ENCODE measurements around the gene MAP3K10. TPM values are rescaled to one million over a fixed set of nuclear protein-coding genes. Genes with fewer than 3 reads are reported as not detected.

Gene MAP3K10
- total and polyA plus RNA-seq, 9 of the 15 experiments (the other 6 are each of a cell fraction or from before 2014, with no cell fraction given) = 0.01 to 8.0 (median 2.7) TPM; not detected in 1

- TF ChIP-seq ZKSCAN1 (IDR thresholded peaks at IDR 0.05; ENCODE audit: low read depth, low read length) = no peak
- no peak for TF ChIP-seq ZNF518B (CRISPR knock-in tag; IDR thresholded peaks at IDR 0.05)
- peak; percentile 51; the same call in 1 of the 2 replicates for TF ChIP-seq ZBTB40 (IDR thresholded peaks at IDR 0.05)
- TF ChIP-seq ZBTB40 (CRISPR knock-in tag; IDR thresholded peaks at IDR 0.05) = no peak
- no peak for TF ChIP-seq ZBTB7A (IDR thresholded peaks at IDR 0.05; ENCODE audit: borderline replicate concordance, control insufficient read depth, low read depth, low read length)
- peak; percentile 30; the same call in 1 of the 2 replicates for TF ChIP-seq RB1 (IDR thresholded peaks at IDR 0.05; ENCODE audit: low read depth)
- no peak for TF ChIP-seq ZFP30 (CRISPR knock-in tag; IDR thresholded peaks at IDR 0.05; ENCODE audit: borderline replicate concordance)
- TF ChIP-seq SMARCA5 (IDR thresholded peaks at IDR 0.05) = no peak
- peak; percentile 94 for TF ChIP-seq CC2D1A (IDR thresholded peaks at IDR 0.05)
- TF ChIP-seq KDM1A (IDR thresholded peaks at IDR 0.05) = no peak
- peak; percentile 99 for TF ChIP-seq NFYB (IDR thresholded peaks at IDR 0.05; ENCODE audit: extremely low read depth, insufficient read length)
- TF ChIP-seq PHF21A (IDR thresholded peaks at IDR 0.05; ENCODE audit: borderline replicate concordance, low read depth) = peak; percentile 15; the same call in 1 of the 2 replicates
- no peak for TF ChIP-seq MXD1 (CRISPR knock-in tag; IDR thresholded peaks at IDR 0.05; ENCODE audit: borderline replicate concordance, poor library complexity, severe bottlenecking)
Observed at GRCh38 chr19:40221858-40222619, 30.8 kb downstream of the MAP3K10 start (continued).

All from K562 (cell line).